ENCODE measurements around the gene GAA.

DNA sequence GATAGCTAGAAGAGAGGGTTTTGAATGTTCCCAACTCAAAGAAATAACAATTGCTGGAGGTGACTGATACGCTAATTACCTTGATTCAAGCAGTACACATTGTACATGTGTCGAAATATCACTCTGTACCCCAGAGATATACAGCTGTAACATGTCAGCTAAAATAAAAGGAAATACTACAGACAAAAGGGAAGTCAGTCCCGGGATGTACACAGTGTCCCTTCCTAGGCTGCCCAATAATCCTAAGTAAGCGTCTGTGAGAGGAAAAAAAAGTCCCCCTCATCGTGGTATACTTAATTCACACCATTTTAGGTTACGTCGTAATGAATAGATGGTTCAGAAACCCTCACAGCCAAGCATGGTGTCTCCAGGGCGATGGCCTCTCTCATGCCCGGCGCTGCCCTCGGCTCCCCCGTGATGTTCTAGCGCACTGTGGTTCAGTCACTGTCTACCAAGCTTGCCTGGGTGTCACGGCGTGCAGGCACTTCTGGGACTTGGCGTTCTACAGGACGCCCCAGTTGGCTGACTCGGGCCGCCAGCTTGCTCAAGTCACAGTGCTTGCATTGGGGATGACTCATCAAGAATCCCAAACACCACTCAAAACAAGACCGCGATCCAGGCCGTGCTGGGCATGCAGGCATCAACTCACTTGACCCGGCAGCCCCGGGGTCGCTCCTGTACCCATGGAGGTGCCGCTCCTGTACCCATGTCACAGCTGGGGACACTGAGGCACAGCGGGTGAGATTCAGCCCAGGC is 37.4 kb upstream of the GAA start:
- no peak for TF ChIP-seq CTCF (IDR thresholded peaks at IDR 0.05; ENCODE audit: low read length)
- no peak for TF ChIP-seq EZH2 (IDR thresholded peaks at IDR 0.05; ENCODE audit: borderline replicate concordance, low read length)

Measured in OCI-LY1 (cell line).